Thymus (tissue), 11 donors: ENCODE measurements around the gene SYNE2. TPM values are rescaled to one million over a fixed set of nuclear protein-coding genes. Genes with fewer than 3 reads are reported as not detected.

Experiments used
- DNase-seq, 9 donors: peaks; one replicate each; pipeline ENCODE4 v3.0.0-alpha.2; 2013; ENCODE audit warnings: low spot score in 9 of 9, low read depth in 6 of 9, missing footprints in 1 of 9
- H3K27ac ChIP-seq, 2 donors: one replicate each; pipeline ENCODE4 v1.5.1; 2013; ENCODE audit warnings: control low read depth in 1 of 2, low read depth in 1 of 2, low read length in 1 of 2, mild to moderate bottlenecking in 1 of 2, moderate library complexity in 1 of 2
- H3K27me3 ChIP-seq, 2 donors: one replicate each; pipeline ENCODE4 v1.5.1; 2013; ENCODE audit warnings: low read length in 1 of 2; ENCODE audit not compliant: control insufficient read depth in 2 of 2, insufficient read depth in 1 of 2
- H3K36me3 ChIP-seq, 2 donors: one replicate each; pipeline ENCODE4 v1.5.1; 2013; ENCODE audit warnings: low read length in 1 of 2, mild to moderate bottlenecking in 1 of 2, moderate library complexity in 1 of 2; ENCODE audit not compliant: control insufficient read depth in 2 of 2, insufficient read depth in 2 of 2
- H3K4me1 ChIP-seq, 2 donors: one replicate each; pipeline ENCODE4 v1.5.1; 2013; ENCODE audit warnings: low read length in 2 of 2; ENCODE audit not compliant: control insufficient read depth in 2 of 2, insufficient read depth in 2 of 2
- H3K4me3 ChIP-seq, 2 donors: one replicate each; pipeline ENCODE4 v1.5.1; 2013; ENCODE audit warnings: low read length in 2 of 2, control low read depth in 1 of 2, mild to moderate bottlenecking in 1 of 2
- H3K9me3 ChIP-seq, 2 donors: one replicate each; pipeline ENCODE4 v1.5.1; 2013; ENCODE audit warnings: low read length in 1 of 2, mild to moderate bottlenecking in 1 of 2; ENCODE audit not compliant: control insufficient read depth in 2 of 2, insufficient read depth in 1 of 2
- WGBS: extraction: QIAGEN DNeasy Blood & Tissue Kit; methylation state at CpG from one replicate; pipeline ENCODE4 v1.1.7; 2013; 5-methylcytosine and 5-hydroxymethylcytosine counted together
- polyA plus RNA-seq: library from polyadenylated mRNA; stranded (reverse); fragments of 200-250 nt; gene quantifications from one replicate; pipeline ENCODE4 v1.2.3, GENCODE V29; 2013
- total RNA-seq: library from RNA; stranded (reverse); fragments of 120-200 nt; gene quantifications from one replicate; pipeline ENCODE4 v1.2.4, GENCODE V29; 2013
- donor health status: healthy.

The SYNE2 gene
- total and polyA plus RNA-seq, 2 donors = 17.0 to 52.3 TPM

GRCh38 chr14:63939006-63939270 lies 86.1 kb downstream of the SYNE2 start:
- 100% methylated on average over 1 of the region's 1 CpG for WGBS
- Histone ChIP-seq H3K9me3 (no peaks in the 10 kb centered on the region), H3K4me1 (peaks cover 7 to 15% of the 10 kb centered on the region in 2 donors), H3K27me3 (no peaks in the 10 kb centered on the region), H3K36me3 (peaks cover 3 to 10% of the 10 kb centered on the region in 2 donors), H3K27ac (no peak overlapping the region), H3K4me3 (no peak overlapping the region)
- DNase-seq = no peak

GRCh38 chr14:63940387-63940786 lies 87.6 kb downstream of the SYNE2 start:
- Histone ChIP-seq H3K9me3 (no peaks in the 10 kb centered on the region), H3K27ac (no peak overlapping the region), H3K4me3 (no peak overlapping the region), H3K4me1 (peaks cover 7 to 15% of the 10 kb centered on the region in 2 donors), H3K27me3 (no peaks in the 10 kb centered on the region), H3K36me3 (peaks cover 3 to 10% of the 10 kb centered on the region in 2 donors)
- peak in 8 of 9 donors; percentile 13 to 70 (median 26) for DNase-seq
- WGBS = 47% methylated on average over 4 of the region's 4 CpGs

GRCh38 chr14:63941023-63941422 lies 88.2 kb downstream of the SYNE2 start:
- peaks cover 3 to 10% of the 10 kb centered on the region in 2 donors for H3K36me3 ChIP-seq
- H3K27ac ChIP-seq = no peak overlapping the region
- H3K4me1 ChIP-seq = peaks cover 7 to 15% of the 10 kb centered on the region in 2 donors
- WGBS = 96% methylated on average over 3 of the region's 3 CpGs
- DNase-seq = no peak
- H3K27me3 ChIP-seq = no peaks in the 10 kb centered on the region
- H3K4me3 ChIP-seq = no peak overlapping the region
- no peaks in the 10 kb centered on the region for H3K9me3 ChIP-seq

- Histone ChIP-seq H3K4me3 (no peak overlapping the region), H3K27me3 (no peaks in the 10 kb centered on the region), H3K36me3 (peaks cover 8 to 13% of the 10 kb centered on the region in 2 donors), H3K9me3 (no peaks in the 10 kb centered on the region), H3K27ac (no peak overlapping the region), H3K4me1 (no peaks in the 10 kb centered on the region)
- WGBS = 97% methylated on average over 3 of the region's 3 CpGs
- DNase-seq = no peak
These were observed 96.9 kb downstream of the SYNE2 start for GRCh38 chr14:63949696-63950095.

GRCh38 chr14:63951021-63951420 lies 98.2 kb downstream of the SYNE2 start:
- DNase-seq = no peak
- no peak overlapping the region for H3K4me3 ChIP-seq
- peaks cover 8 to 13% of the 10 kb centered on the region in 2 donors for H3K36me3 ChIP-seq
- WGBS = 97% methylated on average over 4 of the region's 4 CpGs
- H3K27ac ChIP-seq = no peak overlapping the region
- H3K4me1 ChIP-seq = no peaks in the 10 kb centered on the region
- H3K9me3 ChIP-seq = no peaks in the 10 kb centered on the region
- no peaks in the 10 kb centered on the region for H3K27me3 ChIP-seq

- no peaks in the 10 kb centered on the region for H3K9me3 ChIP-seq
- H3K27me3 ChIP-seq = no peaks in the 10 kb centered on the region
- no peak for DNase-seq
- no peak overlapping the region for H3K4me3 ChIP-seq
- no peaks in the 10 kb centered on the region for H3K4me1 ChIP-seq
- 98% methylated on average over 4 of the region's 4 CpGs for WGBS
- H3K36me3 ChIP-seq = peaks cover 8 to 13% of the 10 kb centered on the region in 2 donors
- H3K27ac ChIP-seq = no peak overlapping the region
These were observed 98.6 kb downstream of the SYNE2 start for GRCh38 chr14:63951429-63951828.

- H3K27me3 ChIP-seq = no peaks in the 10 kb centered on the region
- 94% methylated on average over 6 of the region's 6 CpGs for WGBS
- H3K9me3 ChIP-seq = no peaks in the 10 kb centered on the region
- no peak overlapping the region for H3K27ac ChIP-seq
- DNase-seq = no peak
- no peaks in the 10 kb centered on the region for H3K4me1 ChIP-seq
- H3K4me3 ChIP-seq = no peak overlapping the region
- peaks cover 8 to 13% of the 10 kb centered on the region in 2 donors for H3K36me3 ChIP-seq
These were observed 99.5 kb downstream of the SYNE2 start for GRCh38 chr14:63952053-63952932.

GRCh38 chr14:63952933-63953437 lies 100.2 kb downstream of the SYNE2 start:
- Histone ChIP-seq H3K36me3 (peaks cover 8 to 11% of the 10 kb centered on the region in 2 donors), H3K27ac (no peak overlapping the region), H3K27me3 (no peaks in the 10 kb centered on the region), H3K4me1 (no peaks in the 10 kb centered on the region), H3K4me3 (no peak overlapping the region), H3K9me3 (no peaks in the 10 kb centered on the region)
- no peak for DNase-seq
- WGBS = 96% methylated on average over 2 of the region's 2 CpGs

GRCh38 chr14:63956326-63956725 lies 103.5 kb downstream of the SYNE2 start:
- Histone ChIP-seq H3K9me3 (no peaks in the 10 kb centered on the region), H3K27ac (no peak overlapping the region), H3K27me3 (no peaks in the 10 kb centered on the region), H3K36me3 (peaks cover 3 to 10% of the 10 kb centered on the region in 2 donors), H3K4me3 (no peak overlapping the region), H3K4me1 (no peaks in the 10 kb centered on the region)
- no peak for DNase-seq
